GM19023 (cell line): ENCODE measurements around the gene GRPEL1.

Experiments
- ATAC-seq: cut with Tn5 transposase; IDR thresholded peaks from one replicate; pipeline ENCODE4 v1.9.1; 2021; ENCODE audit warnings: mild to moderate bottlenecking, moderate library complexity; ENCODE audit not compliant: unreplicated experiment

The GRPEL1 gene

GRCh38 chr4:7067126-7067451 lies 775 bp downstream of the GRPEL1 start:
- ATAC-seq = no peak

DNA sequence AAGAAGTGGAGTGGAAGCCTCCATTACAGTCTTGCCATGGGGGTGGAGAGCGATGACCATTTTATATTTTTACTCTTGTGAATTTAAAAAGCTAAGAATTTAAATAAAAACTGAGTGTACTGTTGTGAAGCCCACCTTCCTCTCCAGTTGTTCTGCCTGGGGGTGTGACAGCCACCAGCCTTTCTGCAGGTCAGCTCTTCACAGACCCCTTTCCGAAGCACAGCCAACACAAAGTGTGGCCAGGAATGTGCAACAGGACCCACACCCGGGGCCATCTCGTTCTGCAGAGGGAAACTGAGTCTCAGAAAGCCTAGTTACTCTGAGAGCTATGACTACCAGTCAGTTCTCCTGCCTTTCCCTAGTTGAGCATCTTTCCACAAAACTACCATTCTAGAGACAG lies 1.4 kb downstream of the GRPEL1 start:
- ATAC-seq = no peak

GRCh38 chr4:7066006-7066405 lies 1.9 kb downstream of the GRPEL1 start:
- ATAC-seq = no peak

GRCh38 chr4:7063362-7063761 lies 4.5 kb downstream of the GRPEL1 start:
- no peak for ATAC-seq

DNA sequence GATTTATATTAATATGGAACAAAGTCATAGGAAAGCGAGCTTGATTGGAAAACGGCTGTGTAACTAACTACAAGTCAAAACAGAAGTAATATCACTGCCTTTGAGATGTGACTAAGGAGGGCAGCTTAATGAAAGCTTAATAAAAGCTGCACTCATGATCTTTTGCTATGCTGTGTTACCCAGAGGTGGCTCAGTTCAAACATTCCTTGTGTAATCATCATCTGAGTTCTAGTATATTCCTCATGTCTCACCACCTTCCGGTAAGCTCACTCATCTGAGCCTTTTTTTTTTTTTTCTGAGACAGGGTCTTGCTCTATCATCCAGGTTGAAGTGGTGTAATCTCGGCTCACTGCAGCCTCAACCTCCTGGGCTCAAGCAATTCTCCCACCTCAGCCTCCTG lies 5.0 kb downstream of the GRPEL1 start:
- no peak for ATAC-seq

- no peak for ATAC-seq
These were observed 6.0 kb downstream of the GRPEL1 start for GRCh38 chr4:7061815-7062214.

DNA sequence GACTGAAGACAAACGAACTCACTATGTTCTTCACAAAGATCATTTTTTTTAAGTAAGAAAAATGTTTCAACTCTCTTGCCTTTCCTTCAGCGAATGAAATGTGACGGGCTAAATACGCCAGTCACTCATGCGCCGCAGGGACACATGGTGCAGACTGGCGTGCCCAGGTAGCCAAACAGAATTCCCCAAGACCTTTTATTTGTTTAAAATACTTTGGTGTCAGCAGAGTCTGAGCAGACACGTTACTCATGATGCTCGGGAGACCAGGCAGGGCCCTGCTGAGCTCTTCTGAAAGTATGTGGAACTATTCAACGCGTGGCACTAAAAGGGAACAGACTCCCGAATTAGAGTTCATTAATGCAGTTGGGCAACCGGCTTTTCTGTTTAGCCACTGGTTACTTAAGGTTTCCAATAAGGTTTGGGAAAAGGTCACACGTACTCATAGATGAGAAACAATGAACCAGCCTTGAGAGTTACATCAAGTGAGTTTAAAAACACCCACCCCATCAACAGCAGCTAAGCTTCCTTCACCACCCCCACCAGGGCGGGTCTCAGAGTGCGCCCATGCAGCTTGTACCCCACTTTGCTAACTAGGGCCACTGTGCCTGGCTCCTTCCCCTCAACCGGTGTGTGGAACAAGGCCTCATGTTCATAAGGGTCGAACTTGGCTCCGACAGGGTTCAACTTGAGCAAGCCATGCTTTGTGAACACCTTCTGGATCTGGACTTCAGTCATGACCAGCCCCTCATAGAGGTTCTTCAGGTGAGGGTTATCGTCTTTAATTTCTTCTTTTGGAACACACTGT lies 7.3 kb downstream of the GRPEL1 start:
- ATAC-seq = no peak

DNA sequence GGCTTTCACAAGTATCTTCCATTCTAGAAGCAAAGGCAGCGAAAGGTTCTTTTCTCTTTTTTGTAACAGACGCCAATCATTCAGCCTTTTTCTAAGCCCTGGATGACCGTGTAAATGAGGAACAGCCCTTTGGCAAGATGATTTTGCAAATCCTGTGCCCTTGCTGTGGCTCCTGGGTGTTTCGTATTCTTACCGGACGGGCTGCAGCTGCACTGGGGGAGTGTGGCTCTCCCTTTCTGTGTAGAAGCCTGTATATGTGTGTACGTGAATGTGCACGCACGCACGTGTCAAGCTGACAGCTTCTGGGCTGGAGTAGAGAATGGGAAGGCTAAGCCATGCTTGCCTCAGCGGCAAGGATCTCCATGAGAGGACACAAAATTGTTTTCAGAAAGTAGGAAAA lies 8.2 kb downstream of the GRPEL1 start:
- no peak for ATAC-seq

DNA sequence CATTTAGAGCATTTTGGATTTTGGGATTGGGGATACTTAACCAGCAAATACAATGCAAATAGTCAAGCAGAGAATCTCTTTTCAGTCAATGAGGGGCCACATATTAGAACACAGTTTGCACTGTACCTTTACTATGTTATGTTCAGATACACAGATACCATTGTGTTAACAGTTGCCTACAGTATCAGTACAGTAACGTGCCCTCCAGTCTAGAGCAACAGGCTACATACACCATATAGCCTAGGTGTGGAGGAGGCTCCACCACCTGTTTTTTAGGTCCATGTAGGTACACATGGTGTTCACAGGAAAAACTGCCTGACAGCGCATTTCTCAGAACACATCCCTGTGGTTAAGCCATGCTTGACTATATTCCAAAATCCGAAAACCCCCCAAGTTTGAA lies 9.1 kb downstream of the GRPEL1 start:
- ATAC-seq = no peak

DNA sequence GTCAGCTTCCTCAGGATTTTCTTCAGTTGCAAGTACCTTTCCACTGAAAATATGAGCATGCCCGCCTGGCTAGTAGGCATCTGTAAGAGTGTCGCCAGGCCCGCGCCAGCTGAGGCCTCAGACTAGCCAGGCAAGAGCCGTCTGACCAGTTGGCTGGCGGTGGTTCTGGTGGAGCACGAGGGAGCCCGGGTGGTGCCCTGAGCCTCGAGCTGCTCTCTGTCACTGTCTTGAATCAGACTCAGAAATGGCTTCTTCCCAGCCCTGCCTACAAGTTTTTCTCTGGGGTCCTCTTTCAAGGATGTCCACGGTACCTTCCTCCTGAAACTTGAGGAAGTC lies 11.9 kb downstream of the GRPEL1 start:
- ATAC-seq = no peak

DNA sequence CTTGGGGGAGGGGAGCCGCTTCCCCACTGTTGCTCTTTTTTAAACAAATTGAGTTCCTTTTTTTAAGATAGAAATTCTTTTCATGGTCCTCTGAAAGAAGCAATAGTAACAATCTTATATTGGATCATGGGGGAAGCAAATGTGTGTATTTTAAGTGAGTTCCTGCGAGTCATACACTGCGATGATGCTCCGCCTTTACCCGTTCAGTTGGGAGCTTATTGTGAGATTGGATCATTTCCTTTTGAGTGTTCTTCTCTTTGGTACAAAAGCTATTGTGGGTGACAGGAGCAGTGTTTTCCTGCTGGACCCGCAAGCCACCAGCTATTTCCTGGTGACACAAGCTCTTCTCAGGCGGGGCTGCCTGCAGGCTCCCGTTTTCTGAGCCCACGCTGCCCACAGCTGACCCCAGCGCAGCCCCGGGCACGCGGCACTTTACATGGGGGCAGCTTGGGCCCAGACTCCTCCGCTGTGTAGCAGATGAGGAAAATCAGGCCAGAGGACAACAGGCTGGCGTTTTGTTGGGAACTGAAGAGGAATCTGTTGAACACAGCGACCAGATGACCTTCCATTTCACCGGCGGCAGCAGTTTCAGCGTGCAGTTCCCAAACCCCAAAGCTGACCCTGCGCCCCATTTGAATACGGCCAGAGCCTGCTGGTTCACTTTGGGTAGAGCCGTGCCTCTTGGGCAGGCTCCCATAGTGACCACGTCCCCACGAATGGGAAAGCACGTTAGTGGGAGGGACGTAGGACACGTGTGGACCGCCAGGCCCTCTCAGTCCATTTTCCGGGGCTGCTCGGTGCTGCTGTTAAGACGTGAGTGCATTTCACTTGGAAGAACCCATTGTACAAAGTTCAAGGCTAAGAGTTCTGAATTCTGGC lies 12.5 kb downstream of the GRPEL1 start:
- no peak for ATAC-seq

GRCh38 chr4:7054106-7054880 lies 13.6 kb downstream of the GRPEL1 start:
- no peak for ATAC-seq

- no peak for ATAC-seq
These were observed 14.7 kb downstream of the GRPEL1 start for GRCh38 chr4:7052923-7053715.

DNA sequence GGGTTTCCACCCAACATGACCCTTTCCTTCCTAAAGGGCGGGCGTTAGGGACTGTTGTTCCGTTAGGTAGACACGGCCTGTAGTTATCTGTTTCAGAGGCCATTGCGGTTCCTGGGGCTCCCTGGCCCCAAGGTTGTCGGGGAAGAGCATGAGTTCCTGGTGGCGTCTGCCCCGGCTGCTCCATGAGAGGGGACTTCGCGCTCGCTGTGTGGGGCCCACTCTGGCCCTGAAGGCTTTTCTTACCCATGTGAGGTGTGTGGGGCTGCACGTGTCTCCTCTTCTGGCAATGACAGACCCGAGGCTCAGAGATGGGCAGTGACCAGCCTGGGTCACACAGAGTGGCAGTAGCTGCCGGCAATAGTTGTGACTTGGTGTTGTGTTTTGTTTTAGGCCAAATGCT lies 15.6 kb downstream of the GRPEL1 start:
- no peak for ATAC-seq

DNA sequence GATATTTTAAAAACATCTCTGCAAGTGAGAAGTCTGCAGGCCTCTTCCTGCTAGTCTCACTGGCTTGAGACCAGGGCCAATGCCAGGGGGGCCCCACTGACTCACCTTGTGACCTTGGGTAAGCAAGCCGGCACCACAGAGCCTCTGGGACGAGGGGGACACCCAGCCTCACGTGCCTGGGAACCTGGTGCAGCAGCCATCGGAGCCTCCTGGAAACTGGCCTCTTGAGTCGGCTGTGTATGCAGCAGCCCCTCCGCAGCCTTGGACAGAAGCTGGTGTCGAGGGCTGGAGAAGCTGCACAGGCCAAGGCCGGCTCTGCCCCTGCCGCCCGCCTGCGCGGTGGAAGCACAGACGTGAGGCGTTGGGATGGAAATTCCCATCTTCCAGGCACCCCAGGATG lies 16.0 kb downstream of the GRPEL1 start:
- no peak for ATAC-seq

- no peak for ATAC-seq
These were observed 16.7 kb downstream of the GRPEL1 start for GRCh38 chr4:7051144-7051495.

DNA sequence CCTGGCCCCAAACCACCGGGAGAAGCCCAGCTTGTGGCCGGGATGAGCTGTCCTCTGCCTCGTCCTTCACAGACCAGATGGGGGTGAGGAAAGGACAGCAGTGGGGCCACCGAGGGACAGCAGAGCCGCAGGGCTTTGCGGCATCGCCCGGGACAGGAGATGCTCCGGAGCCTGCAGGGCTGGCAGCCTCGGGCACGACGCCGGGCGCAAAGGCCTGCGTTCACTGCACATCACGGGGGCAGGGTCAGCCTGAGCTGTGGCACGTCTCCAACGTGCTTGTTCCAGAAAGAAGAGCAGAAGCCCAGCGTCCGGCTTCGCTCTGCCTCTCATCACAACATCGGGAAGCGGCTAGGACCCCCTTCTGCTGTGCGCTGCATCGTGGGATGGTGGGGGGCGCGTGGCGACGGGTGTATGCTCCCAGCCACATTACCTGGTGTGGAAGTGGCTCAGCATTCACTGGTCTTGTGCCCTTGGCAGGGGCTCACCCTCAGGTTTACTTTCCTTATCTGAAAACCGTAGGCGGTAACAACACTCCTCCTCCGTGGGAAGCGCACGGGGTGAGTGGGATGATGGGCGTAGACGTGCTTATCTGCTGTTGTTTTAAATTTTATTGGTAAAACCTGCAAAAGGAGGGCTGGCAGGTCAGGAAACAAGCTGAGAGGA lies 17.3 kb downstream of the GRPEL1 start:
- no peak for ATAC-seq

GRCh38 chr4:7049739-7050138 lies 18.1 kb downstream of the GRPEL1 start:
- no peak for ATAC-seq

GRCh38 chr4:7049295-7049694 lies 18.6 kb downstream of the GRPEL1 start:
- ATAC-seq = no peak

DNA sequence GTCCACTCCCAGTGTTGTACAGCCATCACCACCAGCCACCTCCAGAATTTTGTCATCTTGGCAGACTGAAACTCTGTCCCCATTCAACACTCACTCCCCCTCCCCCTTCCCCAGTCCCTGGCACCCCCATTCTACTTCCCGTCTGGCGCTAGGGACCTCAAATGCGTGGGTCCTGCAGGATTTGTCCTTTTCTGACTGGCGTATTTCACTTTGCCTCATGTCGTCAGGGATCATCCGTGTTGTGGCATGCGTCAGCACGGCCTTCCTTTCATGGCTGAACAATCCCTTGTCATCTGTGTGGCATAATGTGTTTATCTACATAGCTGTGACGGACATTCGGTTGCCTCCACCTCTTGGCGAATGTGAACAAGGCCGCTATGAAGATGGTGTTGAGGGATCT lies 19.2 kb downstream of the GRPEL1 start:
- no peak for ATAC-seq
